ENCODE measurements around the gene APBB2.
"Not testable (repeated sequence)": the region's sequence is repeated elsewhere in the genome, so short reads cannot be mapped to it uniquely, and the experiment has no call there.

APBB2 gene

GRCh38 chr4:41155194-41155830, 59.0 kb downstream of the APBB2 start:
- peak; percentile 45 for DNase-seq

DNA sequence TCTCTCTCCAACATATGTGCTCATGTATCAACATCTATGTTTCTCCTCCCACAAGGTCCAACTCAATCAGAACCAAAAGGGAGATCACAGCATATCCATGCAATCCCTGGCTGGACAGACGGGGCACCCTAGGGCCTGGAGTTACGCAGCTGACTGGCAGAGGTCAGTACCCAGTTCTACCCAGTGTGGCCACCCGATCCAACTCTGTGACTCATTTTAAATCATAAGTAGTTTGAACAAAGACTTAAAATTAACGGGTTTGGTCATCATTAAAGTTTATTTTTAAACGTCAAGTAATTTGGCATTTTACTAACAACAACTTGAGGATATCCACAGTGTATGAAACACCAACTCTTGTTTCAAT, 59.5 kb downstream of the APBB2 start:
- no peak for DNase-seq

GRCh38 chr4:41154010-41154813, 60.1 kb downstream of the APBB2 start:
- no peak for DNase-seq

- no peak for DNase-seq
Measured at GRCh38 chr4:41150401-41150800, 63.9 kb downstream of the APBB2 start.

GRCh38 chr4:41149568-41149967, 64.8 kb downstream of the APBB2 start:
- not testable (repeated sequence) for DNase-seq

- no peak for DNase-seq
Measured at GRCh38 chr4:41148931-41149330, 65.4 kb downstream of the APBB2 start.

- no peak for DNase-seq
Measured at GRCh38 chr4:41148292-41148691, 66.0 kb downstream of the APBB2 start.

- not testable (repeated sequence) for DNase-seq
Measured at GRCh38 chr4:41147570-41147969, 66.8 kb downstream of the APBB2 start.

DNA sequence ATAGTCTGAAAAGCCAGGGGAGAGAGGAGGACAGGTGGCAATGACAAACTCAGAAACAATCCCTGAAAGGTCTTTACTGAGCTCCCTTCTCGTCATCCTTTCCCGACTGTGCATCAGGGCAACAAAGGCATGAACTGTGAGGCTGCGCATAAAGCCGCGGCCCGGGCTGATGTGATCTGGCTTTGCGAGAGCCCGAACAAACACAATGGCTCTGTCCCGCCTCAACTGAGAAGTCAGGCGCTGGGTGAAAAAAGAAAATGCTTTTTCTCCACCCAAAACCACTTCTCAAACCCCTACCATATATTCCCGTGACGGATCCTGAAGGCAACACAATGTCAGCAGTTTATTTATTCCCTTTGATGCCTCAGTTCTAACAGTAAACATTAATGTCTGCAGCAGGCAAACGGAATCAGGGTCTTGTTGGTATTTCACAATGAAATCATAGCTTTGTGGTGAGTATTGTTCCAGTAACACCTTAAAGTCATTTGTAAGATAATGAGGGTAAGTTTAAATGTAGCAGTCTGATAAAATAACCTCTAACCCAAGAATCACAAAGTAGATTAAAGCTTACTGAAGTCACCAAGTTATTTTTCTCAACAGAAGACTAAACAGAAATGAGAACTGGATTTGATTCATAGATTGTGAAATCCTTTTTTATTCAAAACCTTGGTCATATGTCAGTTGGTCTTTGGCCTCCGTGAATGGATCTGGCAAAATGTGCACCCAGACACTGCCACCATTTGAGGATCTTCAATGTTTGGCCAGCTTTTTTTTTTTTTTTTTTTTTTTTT, 67.4 kb downstream of the APBB2 start:
- no peak for DNase-seq

DNA sequence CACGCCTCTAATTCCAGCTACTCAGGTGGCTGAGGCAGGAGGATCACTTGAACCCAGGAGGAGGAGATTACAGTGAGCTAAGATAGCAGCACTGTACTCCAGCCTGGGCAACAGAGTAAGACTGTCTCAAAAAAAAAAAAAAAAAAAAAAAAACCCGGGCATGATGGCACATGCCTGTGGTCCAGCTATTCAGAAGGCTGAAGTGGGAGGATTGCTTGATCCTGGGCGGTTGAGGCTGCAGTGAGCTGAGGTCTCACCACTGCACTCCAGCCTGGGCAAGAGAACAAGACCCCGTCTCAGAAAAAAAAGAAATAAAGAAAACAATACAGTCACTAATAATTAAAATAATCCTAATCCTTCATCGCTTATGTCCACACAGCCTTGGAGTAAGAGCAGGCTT, 68.1 kb downstream of the APBB2 start:
- DNase-seq = no peak

DNA sequence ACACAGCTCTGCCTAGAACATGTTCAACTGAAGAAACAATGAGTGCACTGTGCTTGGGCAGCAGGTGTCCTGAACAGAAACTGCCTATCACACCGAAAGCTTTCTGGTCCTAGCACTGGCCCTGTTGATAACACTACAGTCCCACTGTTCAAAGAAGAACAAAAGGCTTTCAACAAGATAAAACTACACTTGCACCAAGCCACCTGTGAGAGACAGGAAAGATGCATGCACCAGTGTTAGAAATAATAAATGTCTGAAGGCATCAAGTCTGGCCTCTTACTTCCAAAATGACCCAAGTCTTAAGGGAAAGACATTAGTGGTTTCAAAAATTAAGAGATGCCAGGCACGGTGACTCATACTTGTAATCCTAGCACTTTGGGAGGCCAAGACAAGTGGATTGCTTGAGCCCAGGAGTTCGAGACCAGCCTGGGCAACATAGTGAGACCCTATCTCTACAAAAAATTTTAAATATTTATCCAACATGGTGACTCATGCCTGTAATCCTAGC, 68.7 kb downstream of the APBB2 start:
- DNase-seq = peak; percentile 40

GRCh38 chr4:41144812-41145211, 69.5 kb downstream of the APBB2 start:
- DNase-seq = no peak

DNA sequence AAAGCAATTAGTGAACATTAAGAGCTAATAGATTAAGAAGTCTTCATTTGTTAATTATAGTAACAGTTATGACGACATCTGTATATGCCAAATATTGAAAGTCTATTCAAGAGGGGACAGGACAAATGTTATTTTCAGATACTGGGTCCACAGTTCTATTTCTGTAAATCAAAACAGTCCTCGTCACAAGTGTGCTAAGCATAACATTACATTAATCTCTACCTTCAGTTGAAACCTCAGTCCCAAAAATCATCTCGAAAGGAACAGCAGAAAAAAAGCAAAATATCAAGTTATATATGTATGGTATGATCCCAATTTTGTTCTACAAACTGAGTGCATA, 70.3 kb downstream of the APBB2 start:
- DNase-seq = no peak

- peak; percentile 75 for DNase-seq
Measured at GRCh38 chr4:41143311-41144039, 70.9 kb downstream of the APBB2 start.

GRCh38 chr4:41142376-41143310, 71.7 kb downstream of the APBB2 start:
- peak; percentile 44 for DNase-seq

DNA sequence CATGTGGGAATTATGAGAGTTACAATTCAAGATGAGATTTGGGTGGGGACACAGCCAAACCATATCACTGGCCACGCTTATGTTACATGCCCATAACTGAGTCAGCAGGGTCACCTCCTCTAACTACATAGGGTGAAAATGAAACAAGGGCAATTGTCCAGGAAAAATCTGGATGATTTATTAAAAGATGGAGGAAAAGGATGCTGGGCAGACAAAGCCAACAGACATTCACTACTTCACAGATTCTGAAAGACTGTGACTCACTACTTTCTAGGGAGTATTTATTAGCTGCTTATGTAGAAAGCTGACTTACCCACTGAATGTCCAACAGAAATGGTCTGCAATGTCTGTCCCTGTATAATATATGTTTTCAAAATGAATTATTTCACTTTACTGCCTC, 72.4 kb downstream of the APBB2 start:
- peak; percentile 87 for DNase-seq

DNA sequence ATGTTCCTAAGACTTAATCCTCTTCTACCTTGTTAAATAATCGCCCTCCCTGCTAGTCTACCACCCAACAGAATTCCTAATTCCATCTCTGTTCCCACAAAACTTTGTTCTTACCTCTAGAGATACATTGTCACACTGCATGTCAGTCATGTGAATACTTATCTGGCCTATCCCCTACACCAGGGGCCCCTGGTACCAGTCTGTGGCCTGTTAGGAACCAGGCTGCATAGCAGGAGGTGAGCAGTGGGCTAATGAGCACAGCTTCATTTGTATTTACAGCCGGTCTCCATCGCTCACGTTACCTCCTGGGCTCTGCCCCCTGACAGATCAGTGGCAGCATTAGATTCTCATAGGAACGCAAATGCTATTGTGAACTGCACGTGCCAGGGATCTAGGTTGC, 73.9 kb downstream of the APBB2 start:
- DNase-seq = no peak

DNA sequence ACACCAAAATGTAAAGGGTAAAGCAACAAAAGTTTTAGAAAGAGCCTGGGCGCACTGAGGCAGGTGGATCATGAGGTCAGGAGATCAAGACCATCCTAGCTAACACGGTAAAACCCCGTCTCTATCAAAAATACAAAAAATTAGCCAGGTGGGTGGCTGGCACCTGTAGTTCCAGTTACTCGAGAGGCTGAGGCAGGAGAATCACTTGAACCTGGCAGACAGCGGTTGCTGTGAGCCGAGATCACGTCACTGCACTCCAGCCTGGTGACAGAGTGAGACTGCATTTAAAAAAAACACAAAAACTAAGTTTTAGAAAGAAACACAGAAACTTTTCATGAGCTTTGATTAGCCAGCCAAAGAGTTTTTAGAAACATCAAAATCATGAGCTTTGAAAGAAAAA, 76.5 kb downstream of the APBB2 start:
- DNase-seq = no peak

GRCh38 chr4:41136456-41136855, 77.9 kb downstream of the APBB2 start:
- no peak for DNase-seq

GRCh38 chr4:41135801-41136200, 78.5 kb downstream of the APBB2 start:
- DNase-seq = no peak

DNA sequence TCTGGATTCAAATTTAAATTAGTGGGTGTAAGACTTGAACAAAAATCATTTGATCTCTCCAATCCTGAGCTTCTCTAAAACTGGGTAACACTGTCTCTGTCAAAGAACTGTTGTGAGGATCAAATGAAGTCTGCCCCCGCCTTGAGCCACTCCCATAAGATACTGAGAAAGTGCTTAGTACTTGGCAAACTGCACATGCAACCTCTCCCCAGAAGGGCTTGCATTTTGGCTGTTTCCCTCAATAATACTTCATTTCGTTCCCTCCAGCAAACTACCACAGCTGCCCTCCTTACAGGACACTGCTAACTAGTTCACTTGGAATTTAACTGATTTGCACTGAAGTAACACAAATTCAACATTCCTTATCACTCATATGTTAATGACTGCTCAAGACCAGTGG, 79.8 kb downstream of the APBB2 start:
- no peak for DNase-seq

- DNase-seq = peak; percentile 52
Measured at GRCh38 chr4:41133454-41134018, 80.8 kb downstream of the APBB2 start.
